ENCODE data around the gene PARVA.

Gene PARVA

DNA sequence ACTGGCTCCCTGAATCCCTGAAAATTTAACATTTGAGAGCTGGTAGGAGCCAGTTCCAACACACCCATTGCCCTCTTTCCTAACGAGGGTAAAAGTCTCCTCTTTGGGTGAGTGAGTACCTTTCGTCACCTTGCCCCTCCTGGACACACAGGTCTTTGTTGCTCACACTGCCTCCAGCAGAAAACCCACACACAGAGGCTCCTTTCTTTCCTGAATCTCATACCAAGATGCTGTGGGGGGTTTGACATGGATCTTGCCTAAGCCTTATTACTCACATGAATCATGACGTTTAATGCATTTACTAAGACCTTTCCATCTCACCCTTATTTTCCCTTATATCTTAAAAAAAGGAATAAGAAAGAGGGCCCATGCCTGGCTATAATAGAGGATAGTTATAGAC, 53.0 kb downstream of the PARVA start:
- DNase-seq (ENCODE audit: extremely low read depth in 1 of 2, low read depth in 1 of 2), result no peak

DNA sequence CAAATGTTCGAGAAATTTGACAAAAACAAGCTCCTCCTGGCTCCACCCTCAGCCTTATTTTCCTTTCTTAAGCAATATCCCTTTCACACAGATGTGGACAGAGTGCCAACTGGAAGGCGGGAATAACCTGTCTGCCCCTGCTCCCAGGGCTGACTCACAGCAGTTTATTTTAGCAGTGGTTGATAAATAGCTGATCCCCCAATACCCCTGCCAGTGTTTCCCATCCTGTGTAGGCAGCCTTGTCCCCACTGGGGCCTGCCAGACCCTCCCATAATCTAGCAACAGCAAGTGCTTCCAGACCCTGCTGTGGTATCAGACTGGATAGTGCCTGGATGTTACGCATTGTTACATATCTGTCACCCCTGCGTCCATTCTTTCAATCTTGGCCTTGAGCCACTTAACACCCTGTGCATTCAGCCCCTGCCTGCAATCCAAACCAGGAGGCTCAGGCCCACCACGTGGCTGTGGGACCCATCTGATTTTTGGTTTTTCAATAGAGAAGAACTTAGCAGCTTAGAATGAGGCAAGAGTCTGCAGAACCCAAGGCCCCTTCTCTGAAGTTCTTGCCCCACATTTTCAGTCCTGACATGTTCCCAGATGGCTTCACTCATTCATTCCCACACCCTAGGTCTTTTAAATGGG, 53.7 kb downstream of the PARVA start:
- no peak for DNase-seq (ENCODE audit: extremely low read depth in 1 of 2, low read depth in 1 of 2)

- DNase-seq (ENCODE audit: extremely low read depth in 1 of 2, low read depth in 1 of 2), result no peak
Measured at GRCh38 chr11:12432507-12432906, 55.1 kb downstream of the PARVA start.

GRCh38 chr11:12433121-12433520, 55.8 kb downstream of the PARVA start:
- no peak for DNase-seq (ENCODE audit: extremely low read depth in 1 of 2, low read depth in 1 of 2)

- no peak for DNase-seq (ENCODE audit: extremely low read depth in 1 of 2, low read depth in 1 of 2)
Measured at GRCh38 chr11:12433571-12434324, 56.4 kb downstream of the PARVA start.

DNA sequence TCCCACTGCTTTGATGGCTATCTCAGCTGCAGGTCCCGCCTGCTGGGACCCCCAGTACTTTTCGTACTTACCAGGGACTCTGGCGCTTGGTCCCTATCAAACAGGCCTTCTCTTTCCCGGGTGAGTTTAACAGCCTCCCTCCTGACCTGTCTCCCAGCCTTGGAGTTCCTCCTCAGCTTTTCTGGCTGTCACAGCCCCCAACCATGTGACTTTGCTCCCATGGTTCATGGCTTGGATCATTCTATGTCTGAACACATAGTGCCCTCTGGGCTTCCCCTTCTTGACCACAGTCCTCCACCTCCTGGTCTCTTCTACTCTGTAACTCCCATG, 56.9 kb downstream of the PARVA start:
- no peak for DNase-seq (ENCODE audit: extremely low read depth in 1 of 2, low read depth in 1 of 2)

- DNase-seq (ENCODE audit: extremely low read depth in 1 of 2, low read depth in 1 of 2), result no peak
Measured at GRCh38 chr11:12435264-12435663, 57.9 kb downstream of the PARVA start.

DNA sequence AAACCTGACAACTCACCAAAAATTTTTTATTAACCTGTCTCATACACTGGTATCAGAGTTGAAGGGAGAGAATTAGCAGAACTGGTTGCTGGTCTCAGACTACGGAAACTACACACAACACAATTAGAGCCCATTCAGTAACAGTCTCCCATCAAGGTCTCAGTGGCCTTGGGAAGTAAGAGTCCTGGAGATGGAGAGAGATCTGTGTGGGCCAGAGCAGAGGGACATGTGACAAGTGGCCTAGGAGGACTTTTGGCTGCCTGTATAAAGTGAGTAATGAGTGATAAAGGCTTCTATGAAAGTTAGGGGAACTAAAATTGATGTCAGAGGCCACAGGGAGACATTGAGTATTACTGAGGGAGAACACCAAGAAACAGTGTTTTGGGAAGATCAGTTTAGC, 58.9 kb downstream of the PARVA start:
- DNase-seq (ENCODE audit: extremely low read depth in 1 of 2, low read depth in 1 of 2), result no peak

- no peak for DNase-seq (ENCODE audit: extremely low read depth in 1 of 2, low read depth in 1 of 2)
Measured at GRCh38 chr11:12438291-12438690, 60.9 kb downstream of the PARVA start.

- no peak for DNase-seq (ENCODE audit: extremely low read depth in 1 of 2, low read depth in 1 of 2)
Measured at GRCh38 chr11:12439615-12440014, 62.2 kb downstream of the PARVA start.

- no peak for DNase-seq (ENCODE audit: extremely low read depth in 1 of 2, low read depth in 1 of 2)
Measured at GRCh38 chr11:12440565-12440964, 63.2 kb downstream of the PARVA start.

DNA sequence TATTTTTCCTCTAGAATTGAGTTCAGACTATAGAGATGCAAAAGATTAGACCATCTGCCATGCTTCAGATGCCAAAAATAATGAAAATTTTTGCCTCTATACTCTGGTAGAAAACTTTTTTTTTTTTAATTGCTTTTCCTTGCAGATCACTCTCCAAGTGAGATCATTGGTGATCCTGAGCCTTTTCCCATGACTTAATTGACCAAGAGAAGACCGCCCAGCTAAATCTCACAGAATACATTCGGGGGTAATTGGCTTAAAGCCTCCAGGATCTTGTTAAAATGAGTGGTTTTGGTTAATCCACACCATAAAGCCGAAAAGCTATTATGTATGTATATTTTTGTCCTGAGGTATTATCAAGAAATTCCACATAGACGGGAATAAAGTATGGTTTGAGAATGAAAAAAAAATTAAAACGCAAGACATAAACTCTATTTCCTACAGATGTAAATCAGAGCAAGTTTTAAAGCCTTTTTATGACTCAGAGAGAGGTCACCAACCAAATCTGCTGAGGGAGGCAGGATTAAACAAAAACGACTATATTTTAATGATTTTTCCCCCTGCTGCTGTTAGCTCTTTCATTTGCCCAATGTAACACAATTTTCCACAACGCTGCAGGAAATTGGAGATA, 64.0 kb downstream of the PARVA start:
- DNase-seq (ENCODE audit: extremely low read depth in 1 of 2, low read depth in 1 of 2), result no peak

GRCh38 chr11:12444601-12445000, 67.2 kb downstream of the PARVA start:
- DNase-seq (ENCODE audit: extremely low read depth in 1 of 2, low read depth in 1 of 2), result no peak

DNA sequence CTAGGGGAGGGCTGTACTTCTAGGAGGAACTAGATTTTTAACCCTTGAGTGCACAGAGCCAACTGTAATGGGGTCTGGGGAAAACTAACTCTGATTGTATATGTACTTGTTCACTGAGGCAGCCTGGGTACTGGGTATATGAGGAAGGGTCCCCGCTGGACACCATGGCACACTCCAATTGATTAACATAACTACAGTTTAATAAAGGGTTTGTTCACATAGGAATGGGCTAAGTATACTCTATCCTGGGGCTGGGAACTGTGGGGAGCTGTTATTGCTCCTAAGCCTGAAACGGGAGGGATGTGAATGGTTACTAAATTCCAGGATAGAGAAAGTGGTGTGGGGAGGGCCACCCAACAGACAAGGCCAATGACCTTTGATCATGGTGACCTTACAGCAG, 67.6 kb downstream of the PARVA start:
- DNase-seq (ENCODE audit: extremely low read depth in 1 of 2, low read depth in 1 of 2), result no peak

DNA sequence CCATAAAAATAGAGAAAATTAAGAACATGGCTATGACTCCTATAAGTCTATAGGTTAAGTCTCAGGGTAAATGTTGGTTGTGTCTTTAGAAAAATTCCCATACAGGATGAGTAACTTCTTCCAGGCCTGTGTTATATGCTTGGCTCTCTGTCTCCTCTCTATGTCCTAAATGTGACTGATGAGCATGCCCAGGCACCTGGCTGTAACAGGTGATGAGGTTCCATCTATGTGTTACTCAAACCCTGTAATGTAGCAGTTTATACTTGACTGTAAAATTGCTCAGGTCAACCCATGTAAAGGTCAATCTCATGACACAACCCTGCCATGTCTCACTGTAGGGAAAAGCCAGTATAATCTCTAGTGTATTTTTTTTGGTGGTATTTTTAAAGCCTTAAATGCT, 69.5 kb downstream of the PARVA start:
- DNase-seq (ENCODE audit: extremely low read depth in 1 of 2, low read depth in 1 of 2), result no peak

DNA sequence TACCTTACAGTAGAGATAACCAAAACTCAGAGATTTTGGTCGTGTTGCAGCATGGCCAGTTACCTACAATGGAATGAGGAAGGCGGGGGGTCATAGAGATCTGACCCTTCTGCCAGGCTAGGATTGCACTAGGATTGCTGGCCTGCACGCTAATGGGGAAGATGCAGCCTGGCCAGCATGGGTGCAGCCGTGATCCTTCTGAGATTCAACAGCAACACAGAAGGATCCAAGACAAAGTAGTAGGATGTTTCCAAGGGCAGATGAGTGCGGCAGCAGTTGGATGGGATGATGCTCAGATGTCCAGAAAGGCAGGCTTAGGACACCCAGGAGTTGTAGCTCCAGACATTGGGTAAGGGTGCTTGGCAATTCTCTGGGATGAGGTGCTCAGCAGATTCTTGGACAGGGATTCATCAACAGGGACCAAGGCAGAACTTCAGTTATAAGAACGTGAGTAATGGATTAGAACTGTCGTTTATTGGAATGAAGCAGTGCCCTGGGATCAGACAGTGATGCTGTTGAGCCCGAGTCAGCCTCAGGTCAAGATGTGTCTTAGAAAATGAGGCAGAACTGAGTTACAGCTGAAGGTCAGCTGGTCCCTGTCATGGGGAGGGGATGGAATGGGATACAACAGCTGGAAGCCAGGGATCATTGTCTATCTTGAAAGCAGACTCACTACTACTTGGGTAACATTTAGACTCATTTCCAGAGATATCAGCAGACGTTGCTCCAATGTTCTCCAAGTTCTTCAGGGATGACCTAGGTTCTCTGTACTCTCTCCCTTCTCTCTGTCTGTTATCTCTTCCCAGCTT, 71.0 kb downstream of the PARVA start:
- DNase-seq (ENCODE audit: extremely low read depth in 1 of 2, low read depth in 1 of 2), result no peak

DNA sequence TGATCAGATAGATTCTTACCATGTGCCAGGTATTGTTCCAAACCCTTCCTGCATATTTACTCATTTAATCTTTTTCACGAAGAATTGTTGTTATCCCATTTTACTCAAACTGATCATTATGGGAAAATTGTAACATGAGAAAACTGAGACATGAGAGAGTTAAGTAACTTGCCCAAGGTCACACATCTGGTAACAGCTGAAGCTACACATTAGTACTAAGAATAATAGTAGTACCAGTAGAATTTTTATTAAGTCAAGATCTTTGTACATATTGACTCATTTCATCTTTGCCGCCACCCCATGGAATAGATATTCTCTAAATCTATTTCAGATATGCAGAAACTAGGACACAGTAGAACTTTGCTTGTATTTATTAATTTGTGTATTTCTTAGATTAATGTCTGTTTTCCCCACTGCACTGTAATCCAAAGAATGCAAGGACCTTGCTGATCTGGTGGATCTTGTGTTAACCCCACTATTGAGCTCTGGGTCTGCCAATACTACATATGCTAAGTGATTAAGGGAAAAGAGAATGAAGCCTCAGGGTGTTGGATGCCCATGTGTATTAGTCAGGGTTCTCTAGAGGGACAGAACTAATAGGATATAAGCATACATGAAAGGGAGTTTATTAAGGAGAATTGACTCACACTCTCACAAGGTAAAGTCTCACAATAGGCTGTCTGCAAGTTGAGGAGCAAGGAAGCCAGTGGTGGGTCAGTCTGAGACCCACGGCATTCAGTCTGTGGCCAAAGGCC, 72.8 kb downstream of the PARVA start:
- no peak for DNase-seq (ENCODE audit: extremely low read depth in 1 of 2, low read depth in 1 of 2)

GRCh38 chr11:12451179-12451814, 73.9 kb downstream of the PARVA start:
- DNase-seq (ENCODE audit: extremely low read depth in 1 of 2, low read depth in 1 of 2), result no peak

DNA sequence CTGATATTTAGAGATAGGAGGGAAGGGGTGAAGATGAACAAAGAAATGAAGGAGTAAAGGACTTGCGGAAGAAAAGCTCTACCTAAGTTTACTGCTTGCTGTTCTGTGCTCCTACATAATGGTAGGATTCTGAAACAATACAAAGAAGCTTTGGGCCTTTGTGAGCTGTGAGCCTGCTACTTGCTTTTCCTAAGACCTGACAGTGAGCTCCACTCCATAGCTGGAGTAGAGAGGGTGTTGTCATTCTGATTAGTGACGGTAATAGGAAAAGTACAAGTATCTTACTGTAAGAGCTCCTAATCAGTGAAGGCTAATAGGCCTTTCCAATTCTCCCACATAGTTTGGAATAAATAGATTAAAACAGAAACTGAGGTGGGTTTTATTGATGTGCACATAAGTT, 75.9 kb downstream of the PARVA start:
- DNase-seq (ENCODE audit: extremely low read depth in 1 of 2, low read depth in 1 of 2), result no peak

- no peak for DNase-seq (ENCODE audit: extremely low read depth in 1 of 2, low read depth in 1 of 2)
Measured at GRCh38 chr11:12454782-12455181, 77.4 kb downstream of the PARVA start.
